ENCODE data around the gene DCAKD.

DNA sequence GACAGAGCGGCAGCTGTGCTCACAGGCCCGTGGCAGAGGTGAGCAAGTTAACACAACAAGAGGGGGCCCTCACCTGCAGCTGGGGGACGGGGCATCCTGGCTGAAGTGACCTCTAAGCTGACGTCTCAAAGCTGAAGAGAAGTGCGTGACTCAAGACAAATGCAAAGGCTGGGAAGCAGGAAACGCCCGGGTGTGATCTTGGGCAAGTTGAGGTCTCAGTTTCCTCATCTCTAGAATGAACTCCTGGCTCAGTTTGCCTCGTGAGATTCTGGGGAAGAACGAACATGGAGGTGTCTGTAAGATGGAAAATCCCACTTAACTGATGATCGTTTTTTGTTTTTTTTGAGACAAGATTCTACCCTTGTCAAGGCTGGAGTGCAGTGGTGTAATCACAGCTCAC is 43.2 kb downstream of the DCAKD start:
- TF ChIP-seq POLR2A (IDR thresholded peaks at IDR 0.05; ENCODE audit: low read length), result no peak
- TF ChIP-seq GATA1 (IDR thresholded peaks at IDR 0.05; ENCODE audit: low read depth, low read length), result no peak

All from erythroblast (primary cell).